Pancreas (tissue), 10 donors: ENCODE measurements around the gene STAB2. TPM values are rescaled to one million over a fixed set of nuclear protein-coding genes. Genes with fewer than 3 reads are reported as not detected.

Experiments
- ATAC-seq, 4 donors: fragments of 200-7000 bp; cut with Tn5 transposase; one replicate each; pipeline versions ENCODE4 v1.8.0 to v1.9.1; 2020; ENCODE audit warnings: mild to moderate bottlenecking in 4 of 4, moderate library complexity in 4 of 4
- DNase-seq, 6 donors: peaks; one replicate each; pipeline ENCODE4 v3.0.0-alpha.2; 2020
- FAIRE-seq: peaks from 2 replicates; lab custom pipeline; 2012; peaks lifted over from hg19 to GRCh38; lab: Jason Lieb, UNC
- H3K27ac ChIP-seq, 4 donors: fragments of 200-600 bp; sonication (generic); 1 replicate in 3 of 4; 2 replicates in 1 of 4; pipeline versions ENCODE4 v1.5.0 to v1.8.0; 2020
- H3K27me3 ChIP-seq, 4 donors: fragments of 200-600 bp; one replicate each; pipeline ENCODE4 v1.8.0; 2021
- H3K36me3 ChIP-seq, 3 donors: fragments of 200-600 bp; sonication (generic) in 1 of 3; one replicate each; pipeline versions ENCODE4 v1.5.0 to v1.8.0; 2020 to 2021
- H3K4me1 ChIP-seq, 3 donors: fragments of 200-600 bp; one replicate each; pipeline ENCODE4 v1.8.0; 2021
- H3K4me3 ChIP-seq, 4 donors: fragments of 200-600 bp; sonication (generic) in 2 of 4; one replicate each; pipeline versions ENCODE4 v1.5.0 to v1.8.0; 2020 to 2021
- H3K9me3 ChIP-seq, 4 donors: fragments of 200-600 bp; one replicate each; pipeline ENCODE4 v1.8.0; 2021
- WGBS, 2 donors: extraction: QIAGEN DNeasy Blood & Tissue Kit; methylation state at CpG; one replicate each; pipeline ENCODE4 v1.1.7; 2013; 5-methylcytosine and 5-hydroxymethylcytosine counted together
- intact Hi-C, 3 donors: fragments of 100-400 bp; cut with DNase I; formaldehyde crosslinking; loops; one replicate each; pipeline versions ENCODE4 v1.11.1 to v1.14.2; 2022
- polyA plus RNA-seq, 2 donors: library from polyadenylated mRNA; stranded (reverse); fragments of 200-250 nt; gene quantifications; one replicate each; pipeline ENCODE4 v1.2.3, GENCODE V29; 2013
- total RNA-seq, 6 donors: library from RNA; stranded (reverse); fragmentation: NEBNext Ultra II Directional in 4 of 6; extraction: Animal tissue kit (Norgen Biotek cat#: 25700) in 4 of 6; gene quantifications; one replicate each; pipeline versions ENCODE4 v1.2.1 to v1.2.4, GENCODE V29; 2021 to 2023
- TF ChIP-seq, protein P1 (sequence below), 4 donors: fragments of 200-600 bp; sonication (generic) in 3 of 4; IDR thresholded peaks; one replicate each; pipeline versions ENCODE4 v1.5.0 to v1.8.0; 2021; ENCODE audit warnings: antibody characterized with exemption in 4 of 4
- donor health status: healthy with polysubstance abuse.
- donor health status: DM: no; HTN: no; CAD: no; lungs with moderate emphysema.
- donor health status: DM: no; HTN: no; CAD: no.
- donor health status: control.
- donor health status: control.
- donor health status: Bipolar disorder and iron deficiency.
- donor health status: DM: yes; HTN: yes; CAD: no.
- donor health status: DM: no; HTN: no; CAD: no.
- donor health status: DM: no; HTN: no; CAD: no.
- donor health status: DM: yes; HTN: yes; CAD: no.

The STAB2 gene
- total and polyA plus RNA-seq, 8 donors, result under 0.01 to 0.16 (median 0.08) TPM; not detected in 1

DNA sequence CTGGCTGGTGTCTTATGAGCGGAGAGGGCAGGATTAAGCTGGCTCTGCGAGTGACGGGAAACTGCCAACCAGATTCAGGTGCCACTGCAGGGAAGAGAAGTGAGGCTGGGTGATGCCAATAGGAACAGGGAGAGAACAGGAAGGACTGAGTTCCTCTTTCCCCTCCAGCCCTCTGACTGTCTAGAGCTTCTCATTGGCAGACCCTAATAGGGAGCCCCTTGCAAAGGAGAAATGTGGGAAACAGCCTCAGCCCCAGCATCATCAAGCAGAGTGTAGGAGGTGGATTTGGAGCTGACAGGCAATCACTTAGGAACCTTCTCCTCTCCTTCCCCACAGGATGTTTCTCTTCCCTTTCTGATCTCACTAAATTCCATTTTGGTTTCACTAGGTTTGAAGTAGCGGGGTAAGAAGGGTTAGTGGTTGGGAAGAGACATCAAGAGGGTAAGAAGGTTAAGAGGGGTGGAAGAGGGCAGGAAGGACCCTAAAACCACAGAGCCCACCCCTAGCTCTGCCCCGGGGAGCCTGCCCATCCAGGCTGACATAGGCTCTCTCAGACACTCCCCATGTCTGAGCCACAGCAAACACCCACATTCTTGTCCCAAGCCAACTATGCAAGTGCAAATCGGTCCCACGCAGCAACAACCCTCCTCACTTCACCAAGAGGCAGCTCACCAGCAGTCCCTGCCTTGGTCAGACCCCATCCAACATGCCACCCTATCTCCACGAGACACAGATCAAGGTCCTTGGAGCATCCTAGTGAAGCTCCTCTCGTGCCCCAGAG is 111.1 kb downstream of the STAB2 start:
- ATAC-seq (no peak), FAIRE-seq (no peak), DNase-seq (no peak)
- intact Hi-C loops, result no loop called here
- H3K27ac ChIP-seq, result no peak overlapping the region
- no peaks in the 10 kb centered on the region for H3K4me1 ChIP-seq
- H3K27me3 ChIP-seq, result no peaks in the 10 kb centered on the region
- TF ChIP-seq, protein P1, sequence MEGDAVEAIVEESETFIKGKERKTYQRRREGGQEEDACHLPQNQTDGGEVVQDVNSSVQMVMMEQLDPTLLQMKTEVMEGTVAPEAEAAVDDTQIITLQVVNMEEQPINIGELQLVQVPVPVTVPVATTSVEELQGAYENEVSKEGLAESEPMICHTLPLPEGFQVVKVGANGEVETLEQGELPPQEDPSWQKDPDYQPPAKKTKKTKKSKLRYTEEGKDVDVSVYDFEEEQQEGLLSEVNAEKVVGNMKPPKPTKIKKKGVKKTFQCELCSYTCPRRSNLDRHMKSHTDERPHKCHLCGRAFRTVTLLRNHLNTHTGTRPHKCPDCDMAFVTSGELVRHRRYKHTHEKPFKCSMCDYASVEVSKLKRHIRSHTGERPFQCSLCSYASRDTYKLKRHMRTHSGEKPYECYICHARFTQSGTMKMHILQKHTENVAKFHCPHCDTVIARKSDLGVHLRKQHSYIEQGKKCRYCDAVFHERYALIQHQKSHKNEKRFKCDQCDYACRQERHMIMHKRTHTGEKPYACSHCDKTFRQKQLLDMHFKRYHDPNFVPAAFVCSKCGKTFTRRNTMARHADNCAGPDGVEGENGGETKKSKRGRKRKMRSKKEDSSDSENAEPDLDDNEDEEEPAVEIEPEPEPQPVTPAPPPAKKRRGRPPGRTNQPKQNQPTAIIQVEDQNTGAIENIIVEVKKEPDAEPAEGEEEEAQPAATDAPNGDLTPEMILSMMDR (IDR thresholded peaks at IDR 0.05), result no peak
- no peaks in the 10 kb centered on the region for H3K9me3 ChIP-seq
- H3K36me3 ChIP-seq, result no peaks in the 10 kb centered on the region
- H3K4me3 ChIP-seq, result no peak overlapping the region
- 64 to 70% methylated on average over 9 of the region's 9 CpGs for WGBS, 2 donors

DNA sequence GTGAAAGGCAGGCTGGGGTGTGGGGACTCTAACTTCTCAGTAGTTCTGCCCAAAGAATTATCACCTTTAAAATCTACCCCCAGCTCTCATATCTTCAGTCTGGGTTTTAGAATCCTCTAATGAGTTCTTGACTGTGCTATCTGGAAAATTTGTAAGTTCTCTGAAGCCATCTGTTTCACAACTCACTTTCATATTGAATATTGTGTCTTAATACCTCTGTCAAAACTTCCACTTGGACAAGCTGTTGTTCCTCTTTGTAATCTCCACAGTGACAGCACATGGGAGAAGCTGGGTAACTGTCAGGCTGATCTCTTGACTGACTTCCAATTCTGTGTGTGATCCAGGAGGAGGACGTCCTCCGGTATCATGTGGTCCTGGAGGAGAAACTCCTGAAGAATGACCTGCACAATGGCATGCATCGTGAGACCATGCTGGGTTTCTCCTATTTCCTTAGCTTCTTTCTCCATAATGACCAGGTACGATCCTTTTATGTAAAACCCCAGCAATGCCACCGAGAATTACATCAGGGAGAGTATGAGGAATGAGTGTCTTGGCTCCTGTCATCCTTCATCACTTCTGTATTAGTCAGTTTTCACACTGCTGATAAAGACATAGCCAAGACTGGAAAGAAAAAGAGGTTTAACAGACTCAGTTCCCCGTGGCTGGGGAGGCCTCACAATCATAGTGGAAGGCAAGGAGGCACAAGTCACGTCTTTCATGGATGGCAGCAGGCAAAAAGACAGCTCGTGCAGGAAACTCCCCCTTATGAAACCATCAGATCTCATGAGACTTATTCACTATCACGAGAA is 111.9 kb downstream of the STAB2 start:
- TF ChIP-seq, protein P1 (IDR thresholded peaks at IDR 0.05), result no peak
- H3K4me1 ChIP-seq, result no peaks in the 10 kb centered on the region
- ATAC-seq (peak in 1 of 4 donors; percentile 38), FAIRE-seq (no peak), DNase-seq (no peak)
- H3K9me3 ChIP-seq, result no peaks in the 10 kb centered on the region
- H3K36me3 ChIP-seq, result no peaks in the 10 kb centered on the region
- no peak overlapping the region for H3K4me3 ChIP-seq
- WGBS, 2 donors, result 65 to 79% methylated on average over 9 of the region's 9 CpGs
- H3K27me3 ChIP-seq, result no peaks in the 10 kb centered on the region
- intact Hi-C loops, result no loop called here
- H3K27ac ChIP-seq, result no peak overlapping the region

DNA sequence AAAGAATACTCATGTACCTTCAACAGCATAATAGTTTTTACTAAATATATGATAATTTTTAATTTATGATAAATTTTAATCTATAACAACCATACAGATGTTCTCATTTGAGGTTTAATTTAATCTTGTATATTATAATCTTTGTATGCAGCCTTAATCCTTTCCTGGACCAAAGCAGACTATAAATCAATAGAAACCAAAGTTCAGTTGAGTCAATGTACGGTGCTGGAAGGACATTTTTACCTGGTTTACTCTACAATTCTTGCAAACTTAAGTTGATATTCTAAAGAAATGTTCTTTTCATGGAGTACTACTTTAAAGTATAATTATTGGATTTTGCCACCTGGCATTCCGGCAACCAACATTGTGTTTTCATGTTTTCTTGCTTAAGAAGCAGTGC is 118.0 kb downstream of the STAB2 start:
- Histone ChIP-seq H3K4me1 (no peaks in the 10 kb centered on the region), H3K27ac (no peak overlapping the region), H3K36me3 (no peaks in the 10 kb centered on the region), H3K9me3 (no peaks in the 10 kb centered on the region), H3K27me3 (no peaks in the 10 kb centered on the region), H3K4me3 (no peak overlapping the region)
- TF ChIP-seq, protein P1 (IDR thresholded peaks at IDR 0.05), result no peak
- no peak for ATAC-seq
- no peak for FAIRE-seq
- no peak for DNase-seq
- 20 to 34% methylated on average over 2 of the region's 2 CpGs for WGBS, 2 donors
- intact Hi-C loops, result no loop called here

DNA sequence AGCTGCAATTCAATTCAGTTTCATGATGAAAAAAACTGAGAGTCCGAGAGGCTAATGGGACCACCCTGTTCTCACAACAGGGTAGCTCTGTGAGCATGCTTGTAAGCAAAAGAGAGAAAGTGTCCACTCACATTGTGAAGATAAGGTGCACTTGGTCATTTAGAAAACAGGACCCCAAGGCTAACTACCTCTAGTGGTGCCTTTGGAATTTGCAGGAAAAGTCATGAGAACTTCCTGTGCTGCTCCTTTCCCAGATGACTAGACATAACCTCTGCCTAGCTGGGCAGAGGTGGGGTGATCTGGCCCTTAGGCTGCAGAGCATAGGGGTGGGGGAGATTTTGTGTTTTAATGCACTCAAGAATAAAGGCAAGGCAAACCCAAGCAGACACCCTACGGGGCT is 118.9 kb downstream of the STAB2 start:
- FAIRE-seq, result no peak
- Histone ChIP-seq H3K4me1 (no peaks in the 10 kb centered on the region), H3K27ac (no peak overlapping the region), H3K36me3 (no peaks in the 10 kb centered on the region), H3K9me3 (no peaks in the 10 kb centered on the region), H3K4me3 (no peak overlapping the region), H3K27me3 (no peaks in the 10 kb centered on the region)
- intact Hi-C loops, result no loop called here
- 78 to 87% methylated on average over 2 of the region's 2 CpGs for WGBS, 2 donors
- TF ChIP-seq, protein P1 (IDR thresholded peaks at IDR 0.05), result no peak
- no peak for ATAC-seq
- DNase-seq, result no peak
